Adipocyte (in vitro differentiated cells): ENCODE data around the gene NRDC.
"Not testable (repeated sequence)": the region's sequence is repeated elsewhere in the genome, so short reads cannot be mapped to it uniquely, and the experiment has no call there.

Source experiments
- DNase-seq: peaks from one replicate; pipeline ENCODE4 v3.0.0-alpha.2; 2015; ENCODE audit warnings: low read depth
- H3K27me3 ChIP-seq: replicated peaks from 2 replicates; pipeline ENCODE4 v1.7.0; 2013; ENCODE audit warnings: mild to moderate bottlenecking, low read length, moderate library complexity; ENCODE audit not compliant: control insufficient read depth, insufficient read depth
- H3K36me3 ChIP-seq: 2 replicates; pipeline ENCODE4 v1.7.0; 2013; ENCODE audit warnings: low read length, mild to moderate bottlenecking, moderate library complexity; ENCODE audit not compliant: control insufficient read depth, insufficient read depth, severe bottlenecking
- H3K4me1 ChIP-seq: 2 replicates; pipeline ENCODE4 v1.7.0; 2013; ENCODE audit warnings: mild to moderate bottlenecking, low read length, moderate library complexity; ENCODE audit not compliant: control insufficient read depth, insufficient read depth
- H3K4me3 ChIP-seq: 2 replicates; pipeline ENCODE4 v1.7.0; 2013; ENCODE audit warnings: mild to moderate bottlenecking, low read length, moderate library complexity
- H3K9ac ChIP-seq: 2 replicates; pipeline ENCODE4 v1.7.0; 2013; ENCODE audit warnings: mild to moderate bottlenecking, low read length, moderate library complexity
- H3K9me3 ChIP-seq: 2 replicates; pipeline ENCODE4 v1.7.0; 2013; ENCODE audit warnings: mild to moderate bottlenecking, low read length, moderate library complexity; ENCODE audit not compliant: control insufficient read depth

Gene NRDC

GRCh38 chr1:51840182-51840581, 38.3 kb downstream of the NRDC start:
- no peaks in the 10 kb centered on the region for H3K4me1 ChIP-seq
- no peak overlapping the region for H3K4me3 ChIP-seq
- H3K9ac ChIP-seq: no peak overlapping the region
- H3K36me3 ChIP-seq: peaks cover 48% of the 10 kb centered on the region
- DNase-seq: no peak
- H3K9me3 ChIP-seq: no peaks in the 10 kb centered on the region
- H3K27me3 ChIP-seq: no peaks in the 10 kb centered on the region

GRCh38 chr1:51839094-51839493, 39.4 kb downstream of the NRDC start:
- H3K4me1 ChIP-seq: no peaks in the 10 kb centered on the region
- H3K27me3 ChIP-seq: no peaks in the 10 kb centered on the region
- H3K36me3 ChIP-seq: peaks cover 52% of the 10 kb centered on the region
- no peak overlapping the region for H3K9ac ChIP-seq
- H3K9me3 ChIP-seq: no peaks in the 10 kb centered on the region
- H3K4me3 ChIP-seq: no peak overlapping the region
- no peak for DNase-seq

GRCh38 chr1:51837243-51837642, 41.3 kb downstream of the NRDC start:
- peaks cover 71% of the 10 kb centered on the region for H3K36me3 ChIP-seq
- H3K9me3 ChIP-seq: no peaks in the 10 kb centered on the region
- no peak overlapping the region for H3K9ac ChIP-seq
- H3K27me3 ChIP-seq: no peaks in the 10 kb centered on the region
- no peaks in the 10 kb centered on the region for H3K4me1 ChIP-seq
- no peak for DNase-seq
- H3K4me3 ChIP-seq: no peak overlapping the region

- no peaks in the 10 kb centered on the region for H3K9me3 ChIP-seq
- DNase-seq: no peak
- H3K4me1 ChIP-seq: no peaks in the 10 kb centered on the region
- H3K27me3 ChIP-seq: no peaks in the 10 kb centered on the region
- H3K9ac ChIP-seq: no peak overlapping the region
- no peak overlapping the region for H3K4me3 ChIP-seq
- peaks cover 84% of the 10 kb centered on the region for H3K36me3 ChIP-seq
Measured at GRCh38 chr1:51833700-51834099, 44.8 kb downstream of the NRDC start.

- H3K4me3 ChIP-seq: no peak overlapping the region
- no peak overlapping the region for H3K9ac ChIP-seq
- H3K27me3 ChIP-seq: no peaks in the 10 kb centered on the region
- no peaks in the 10 kb centered on the region for H3K9me3 ChIP-seq
- no peaks in the 10 kb centered on the region for H3K4me1 ChIP-seq
- H3K36me3 ChIP-seq: peaks cover 90% of the 10 kb centered on the region
- no peak for DNase-seq
Measured at GRCh38 chr1:51829058-51829457, 49.5 kb downstream of the NRDC start.

- peak; percentile 65 for DNase-seq
- H3K36me3 ChIP-seq: peaks cover 89% of the 10 kb centered on the region
- H3K27me3 ChIP-seq: no peaks in the 10 kb centered on the region
- H3K4me3 ChIP-seq: no peak overlapping the region
- peaks cover 14% of the 10 kb centered on the region for H3K4me1 ChIP-seq
- no peaks in the 10 kb centered on the region for H3K9me3 ChIP-seq
- H3K9ac ChIP-seq: no peak overlapping the region
Measured at GRCh38 chr1:51819810-51820209, 58.7 kb downstream of the NRDC start.

GRCh38 chr1:51819021-51819420, 59.5 kb downstream of the NRDC start:
- H3K27me3 ChIP-seq, H3K9me3 ChIP-seq, DNase-seq, H3K4me3 ChIP-seq, H3K9ac ChIP-seq: not testable (repeated sequence)
- peaks cover 89% of the 10 kb centered on the region for H3K36me3 ChIP-seq
- peaks cover 14% of the 10 kb centered on the region for H3K4me1 ChIP-seq

- no peak overlapping the region for H3K9ac ChIP-seq
- H3K36me3 ChIP-seq: peaks cover 90% of the 10 kb centered on the region
- DNase-seq: no peak
- H3K9me3 ChIP-seq: no peaks in the 10 kb centered on the region
- no peak overlapping the region for H3K4me3 ChIP-seq
- H3K27me3 ChIP-seq: no peaks in the 10 kb centered on the region
- H3K4me1 ChIP-seq: peaks cover 14% of the 10 kb centered on the region
Measured at GRCh38 chr1:51818487-51818886, 60.0 kb downstream of the NRDC start.

- Histone ChIP-seq H3K36me3 (peaks cover 94% of the 10 kb centered on the region), H3K4me1 (peaks cover 4% of the 10 kb centered on the region)
Measured at GRCh38 chr1:51814513-51814912, 64.0 kb downstream of the NRDC start.

GRCh38 chr1:51799372-51799771, 79.2 kb downstream of the NRDC start:
- no peaks in the 10 kb centered on the region for H3K9me3 ChIP-seq
- no peak overlapping the region for H3K4me3 ChIP-seq
- H3K27me3 ChIP-seq: no peaks in the 10 kb centered on the region
- H3K36me3 ChIP-seq: peaks cover 83% of the 10 kb centered on the region
- no peak overlapping the region for H3K9ac ChIP-seq
- no peaks in the 10 kb centered on the region for H3K4me1 ChIP-seq
- DNase-seq: no peak

More at GRCh38 chr1:51814513-51814912, 64.0 kb downstream of the NRDC start:
- DNase-seq: no peak
- Histone ChIP-seq H3K9ac (no peak overlapping the region), H3K4me3 (no peak overlapping the region), H3K9me3 (no peaks in the 10 kb centered on the region), H3K27me3 (no peaks in the 10 kb centered on the region)

- Histone ChIP-seq H3K36me3 (peaks cover 85% of the 10 kb centered on the region), H3K27me3 (no peaks in the 10 kb centered on the region), H3K9ac (no peak overlapping the region), H3K9me3 (no peaks in the 10 kb centered on the region), H3K4me3 (no peak overlapping the region), H3K4me1 (peaks cover 3% of the 10 kb centered on the region)
- DNase-seq: no peak
Measured at GRCh38 chr1:51794868-51795267, 83.7 kb downstream of the NRDC start.

GRCh38 chr1:51794260-51794659, 84.3 kb downstream of the NRDC start:
- H3K4me3 ChIP-seq: no peak overlapping the region
- H3K9ac ChIP-seq: no peak overlapping the region
- peaks cover 85% of the 10 kb centered on the region for H3K36me3 ChIP-seq
- H3K9me3 ChIP-seq: no peaks in the 10 kb centered on the region
- DNase-seq: no peak
- H3K27me3 ChIP-seq: no peaks in the 10 kb centered on the region
- H3K4me1 ChIP-seq: peaks cover 3% of the 10 kb centered on the region
